ENCODE results near the gene MAGI2. TPM values are rescaled to one million over a fixed set of nuclear protein-coding genes. Genes with fewer than 3 reads are reported as not detected.

Gene MAGI2
- total RNA-seq, 1 donor from 2014 or later, result 6.9 TPM

DNA sequence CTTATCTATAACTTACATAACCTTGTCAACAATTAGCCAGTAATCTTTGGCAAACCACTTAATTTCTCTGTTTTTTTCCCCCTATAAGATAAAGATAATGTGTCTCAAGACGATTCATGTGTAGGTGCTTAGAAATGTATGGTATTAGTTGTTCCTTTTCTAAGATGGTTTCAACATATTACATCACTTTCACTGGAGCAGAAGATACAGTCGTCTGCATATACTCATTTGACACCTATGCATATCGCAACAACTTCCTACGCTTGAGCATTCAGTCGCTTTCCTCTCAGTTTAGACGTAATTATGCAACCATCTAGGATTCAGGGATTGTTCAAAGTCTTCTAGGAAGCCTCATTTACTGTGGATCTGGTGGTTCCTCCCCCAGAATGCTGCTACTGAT, 1258.2 kb downstream of the MAGI2 start:
- Histone ChIP-seq H3K9me3 (no peaks in the 10 kb centered on the region), H3K27me3 (no peaks in the 10 kb centered on the region), H3K4me1 (no peaks in the 10 kb centered on the region), H3K27ac (no peak overlapping the region), H3K4me3 (no peak overlapping the region), H3K36me3 (no peaks in the 10 kb centered on the region)
- intact Hi-C loops (cut with DNase I), result no loop called here
- DNase-seq (ENCODE audit: extremely low spot score in 2 of 2), result no peak
- TF ChIP-seq CTCF (IDR thresholded peaks at IDR 0.05), result no peak
- TF ChIP-seq POLR2AphosphoS5 (IDR thresholded peaks at IDR 0.05; ENCODE audit: insufficient read depth in 1 of 2, low read depth in 1 of 2), result no peak
- TF ChIP-seq POLR2A (IDR thresholded peaks at IDR 0.05), result no peak

GRCh38 chr7:78194611-78195010, 1258.9 kb downstream of the MAGI2 start:
- no peak for DNase-seq (ENCODE audit: extremely low spot score in 2 of 2)
- H3K9me3 ChIP-seq, result no peaks in the 10 kb centered on the region
- intact Hi-C loops (cut with DNase I), result no loop called here
- no peak overlapping the region for H3K4me3 ChIP-seq
- no peaks in the 10 kb centered on the region for H3K27me3 ChIP-seq
- H3K4me1 ChIP-seq, result no peaks in the 10 kb centered on the region
- H3K36me3 ChIP-seq, result no peaks in the 10 kb centered on the region
- no peak for TF ChIP-seq POLR2AphosphoS5 (IDR thresholded peaks at IDR 0.05; ENCODE audit: insufficient read depth in 1 of 2, low read depth in 1 of 2)
- no peak for TF ChIP-seq CTCF (IDR thresholded peaks at IDR 0.05)
- no peak for TF ChIP-seq POLR2A (IDR thresholded peaks at IDR 0.05)
- no peak overlapping the region for H3K27ac ChIP-seq

DNA sequence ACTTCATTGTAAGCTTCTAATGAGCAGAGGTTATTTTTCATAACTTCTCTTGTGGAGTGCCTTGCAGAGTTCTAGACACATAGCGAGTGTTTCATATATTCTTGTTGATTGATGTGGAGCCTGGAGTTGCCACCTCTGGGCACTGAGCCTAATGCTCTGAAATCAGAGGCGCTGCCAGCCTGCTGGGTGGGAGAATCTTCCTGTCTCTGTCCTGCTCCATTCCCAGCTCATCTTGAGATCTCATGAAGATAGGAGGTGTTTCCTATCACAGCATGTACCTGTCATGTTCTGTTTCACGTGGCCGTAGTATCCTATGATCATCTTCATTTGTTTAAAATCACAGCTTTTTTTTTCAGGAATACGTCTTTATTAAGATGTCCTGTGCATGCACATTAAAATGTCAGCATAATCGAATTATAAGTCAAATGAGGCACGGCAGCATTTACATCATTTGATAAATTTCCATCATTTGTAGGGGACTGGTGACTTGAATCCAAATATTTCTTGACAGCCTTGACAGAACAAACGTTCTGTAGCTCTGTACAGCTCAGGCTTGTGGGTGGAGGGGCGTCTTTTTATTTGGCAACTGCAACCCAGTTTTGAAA, 1261.9 kb downstream of the MAGI2 start:
- DNase-seq (ENCODE audit: extremely low spot score in 2 of 2), result no peak
- no peak overlapping the region for H3K4me3 ChIP-seq
- TF ChIP-seq POLR2AphosphoS5 (IDR thresholded peaks at IDR 0.05; ENCODE audit: insufficient read depth in 1 of 2, low read depth in 1 of 2) (no peak), POLR2A (IDR thresholded peaks at IDR 0.05) (no peak), CTCF (IDR thresholded peaks at IDR 0.05) (no peak)
- H3K9me3 ChIP-seq, result no peaks in the 10 kb centered on the region
- H3K36me3 ChIP-seq, result no peaks in the 10 kb centered on the region
- H3K27me3 ChIP-seq, result no peaks in the 10 kb centered on the region
- no peaks in the 10 kb centered on the region for H3K4me1 ChIP-seq
- intact Hi-C loops (cut with DNase I), result no loop called here
- no peak overlapping the region for H3K27ac ChIP-seq

DNA sequence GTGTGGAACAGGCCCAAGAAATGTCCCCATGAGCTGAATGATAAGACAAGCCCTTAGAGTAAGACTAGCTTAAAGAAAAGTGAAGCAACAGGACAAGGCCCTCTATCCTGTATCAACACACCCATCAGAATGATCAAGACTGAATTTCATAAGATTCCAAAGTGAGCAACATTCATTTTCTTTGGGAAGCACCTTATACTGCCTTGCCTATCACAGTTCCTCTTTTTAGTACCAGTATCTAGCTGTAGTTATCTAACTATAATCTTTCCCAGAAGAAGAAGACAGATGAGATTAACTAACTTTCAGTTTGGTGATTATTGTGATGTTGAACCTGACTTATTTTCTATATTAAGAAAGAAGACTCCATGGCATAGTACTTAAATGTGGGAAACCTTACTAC, 1263.7 kb downstream of the MAGI2 start:
- DNase-seq (ENCODE audit: extremely low spot score in 2 of 2), result no peak
- Histone ChIP-seq H3K27me3 (no peaks in the 10 kb centered on the region), H3K36me3 (no peaks in the 10 kb centered on the region), H3K4me3 (no peak overlapping the region), H3K9me3 (no peaks in the 10 kb centered on the region), H3K4me1 (no peaks in the 10 kb centered on the region), H3K27ac (no peak overlapping the region)
- no peak for TF ChIP-seq POLR2AphosphoS5 (IDR thresholded peaks at IDR 0.05; ENCODE audit: insufficient read depth in 1 of 2, low read depth in 1 of 2)
- TF ChIP-seq POLR2A (IDR thresholded peaks at IDR 0.05), result no peak
- TF ChIP-seq CTCF (IDR thresholded peaks at IDR 0.05), result no peak
- intact Hi-C loops (cut with DNase I), result no loop called here

GRCh38 chr7:78185149-78185745, 1268.2 kb downstream of the MAGI2 start:
- no peak for TF ChIP-seq CTCF (IDR thresholded peaks at IDR 0.05)
- TF ChIP-seq POLR2AphosphoS5 (IDR thresholded peaks at IDR 0.05; ENCODE audit: insufficient read depth in 1 of 2, low read depth in 1 of 2), result no peak
- TF ChIP-seq POLR2A (IDR thresholded peaks at IDR 0.05), result no peak
- intact Hi-C loops (cut with DNase I), result no loop called here
- Histone ChIP-seq H3K36me3 (no peaks in the 10 kb centered on the region), H3K27me3 (no peaks in the 10 kb centered on the region), H3K9me3 (no peaks in the 10 kb centered on the region), H3K27ac (no peak overlapping the region), H3K4me3 (no peak overlapping the region), H3K4me1 (no peaks in the 10 kb centered on the region)
- DNase-seq (ENCODE audit: extremely low spot score in 2 of 2), result no peak
